A549 (cell line): ENCODE data around the gene NRXN3.

ENCODE experiments used
- BHLHE40 ChIP-seq: IDR thresholded peaks from 2 replicates; pipeline ENCODE4 v1.6.1; 2012; ENCODE audit warnings: low read depth, low read length, inconsistent platforms
- CTCF ChIP-seq: fragments of >200 bp; sonication (Bioruptor Twin); formaldehyde crosslinking; IDR thresholded peaks from 3 replicates; pipeline ENCODE4 v1.5.1; 2016
- EP300 ChIP-seq, 2 experiments: fragments of >200 bp; sonication (Bioruptor Twin); formaldehyde crosslinking; IDR thresholded peaks; 2 replicates in 1 of 2; 3 replicates in 1 of 2; pipeline ENCODE4 v1.6.1; 2016 to 2017
- HMGXB4 ChIP-seq: fragments of 250-450 bp; sonication (Bioruptor Pico); IDR thresholded peaks from 2 replicates; pipeline ENCODE4 v1.5.0; 2021; ENCODE audit warnings: mild to moderate bottlenecking, moderate library complexity, borderline replicate concordance
- JUN ChIP-seq, 2 experiments: fragments of >200 bp; sonication (Bioruptor Twin); formaldehyde crosslinking; IDR thresholded peaks; 2 replicates in 1 of 2; 3 replicates in 1 of 2; pipeline ENCODE4 v1.6.1; 2016 to 2017
- MAFK ChIP-seq: fragments of 450-650 bp; IDR thresholded peaks from 2 replicates; pipeline ENCODE4 v1.6.1; 2014; ENCODE audit not compliant: partially characterized antibody
- MAX ChIP-seq: IDR thresholded peaks from 2 replicates; pipeline ENCODE4 v1.6.1; 2012
- NFE2L2 ChIP-seq: fragments of 150-350 bp; conservative IDR thresholded peaks from 2 replicates; pipeline ENCODE4 v1.6.1; 2014; ENCODE audit warnings: low read length
- POLR2A ChIP-seq: IDR thresholded peaks from 2 replicates; pipeline ENCODE4 v1.6.1; 2012; ENCODE audit warnings: mild to moderate bottlenecking, low read length
- REST ChIP-seq: fragments of 200-600 bp; sonication (generic); IDR thresholded peaks from 2 replicates; pipeline ENCODE4 v1.6.1; 2016; ENCODE audit warnings: antibody characterized with exemption, mild to moderate bottlenecking, moderate library complexity
- SMC3 ChIP-seq: fragments of >200 bp; sonication (Bioruptor Twin); formaldehyde crosslinking; IDR thresholded peaks from 3 replicates; pipeline ENCODE4 v1.6.1; 2018; ENCODE audit warnings: inconsistent platforms
- ZSCAN20 ChIP-seq: fragments of 250-450 bp; sonication (Bioruptor Pico); IDR thresholded peaks from 2 replicates; pipeline ENCODE4 v1.8.0; 2022; ENCODE audit warnings: mild to moderate bottlenecking, moderate library complexity

- no peak for TF ChIP-seq CTCF
- no peak for TF ChIP-seq SMC3
- no peak for TF ChIP-seq MAX
- no peak for TF ChIP-seq POLR2A
- TF ChIP-seq REST, result no peak
- no peak for TF ChIP-seq NFE2L2
- TF ChIP-seq MAFK, result no peak
- no peak for TF ChIP-seq BHLHE40
- TF ChIP-seq JUN (IDR thresholded peaks at IDR 0.05), result no peak
- TF ChIP-seq EP300 (IDR thresholded peaks at IDR 0.05), result no peak
- no peak for TF ChIP-seq ZSCAN20 (CRISPR knock-in tag)
- no peak for TF ChIP-seq HMGXB4 (CRISPR knock-in tag)
Observed at GRCh38 chr14:78664841-78665240, 494.7 kb downstream of the NRXN3 start.
